ENCODE measurements around the gene SPATA33.

GRCh38 chr16:89633064-89633631 is 24.5 kb upstream of the SPATA33 start:
- TF ChIP-seq CTCF (IDR thresholded peaks at IDR 0.05) = no peak
- no peak for TF ChIP-seq E2F4 (CRISPR knock-in tag; IDR thresholded peaks at IDR 0.05; ENCODE audit: borderline replicate concordance, low read depth)
- no peak for TF ChIP-seq RORB (CRISPR knock-in tag; IDR thresholded peaks at IDR 0.05)
- TF ChIP-seq NR3C1 (CRISPR knock-in tag; conservative IDR thresholded peaks at IDR 0.05; ENCODE audit: low read depth) = no peak
- TF ChIP-seq PRDM15 (CRISPR knock-in tag; IDR thresholded peaks at IDR 0.05) = no peak
- TF ChIP-seq SMAD4 (CRISPR knock-in tag; IDR thresholded peaks at IDR 0.05) = no peak

Measured in WTC11 (cell line).